ENCODE results near the gene CA5B.
"Not testable (repeated sequence)": the region's sequence is repeated elsewhere in the genome, so short reads cannot be mapped to it uniquely, and the experiment has no call there.

The CA5B gene

GRCh38 chrX:15718283-15718970 is 19.6 kb upstream of the CA5B start:
- TF ChIP-seq CTCF (conservative IDR thresholded peaks at IDR 0.05) (no peak), ZFX (IDR thresholded peaks at IDR 0.05) (no peak)

GRCh38 chrX:15719324-15719968 is 18.6 kb upstream of the CA5B start:
- TF ChIP-seq ZFX (IDR thresholded peaks at IDR 0.05) (no peak), CTCF (conservative IDR thresholded peaks at IDR 0.05) (no peak)
- no peak overlapping the region for H3K27ac ChIP-seq

More at GRCh38 chrX:15718283-15718970, 19.6 kb upstream of the CA5B start:
- H3K27ac ChIP-seq, result no peak overlapping the region

GRCh38 chrX:15721911-15722310 is 16.2 kb upstream of the CA5B start:
- no peak for TF ChIP-seq ZFX (IDR thresholded peaks at IDR 0.05)
- no peak for TF ChIP-seq CTCF (conservative IDR thresholded peaks at IDR 0.05)
- no peak overlapping the region for H3K27ac ChIP-seq

GRCh38 chrX:15723887-15724517 is 14.1 kb upstream of the CA5B start:
- no peak for TF ChIP-seq CTCF (conservative IDR thresholded peaks at IDR 0.05)
- TF ChIP-seq ZFX (IDR thresholded peaks at IDR 0.05), result no peak

GRCh38 chrX:15724911-15725310 is 13.2 kb upstream of the CA5B start:
- H3K27ac ChIP-seq, result no peak overlapping the region
- TF ChIP-seq CTCF (conservative IDR thresholded peaks at IDR 0.05), result no peak
- no peak for TF ChIP-seq ZFX (IDR thresholded peaks at IDR 0.05)

More at GRCh38 chrX:15723887-15724517, 14.1 kb upstream of the CA5B start:
- no peak overlapping the region for H3K27ac ChIP-seq

GRCh38 chrX:15731368-15731767 is 6.7 kb upstream of the CA5B start:
- H3K27ac ChIP-seq, result not testable (repeated sequence)

- no peak overlapping the region for H3K27ac ChIP-seq
- no peak for TF ChIP-seq ZFX (IDR thresholded peaks at IDR 0.05)
Measured at GRCh38 chrX:15737190-15737958, 696 bp upstream of the CA5B start.

- no peak for TF ChIP-seq CTCF (conservative IDR thresholded peaks at IDR 0.05)
- no peak for TF ChIP-seq ZFX (IDR thresholded peaks at IDR 0.05)
- H3K27ac ChIP-seq, result no peak overlapping the region
Measured at GRCh38 chrX:15739886-15740285, 1.8 kb downstream of the CA5B start.
